HAP-1 (cell line): ENCODE results near the gene MSANTD2.

Experiments
- DNase-seq, 2 experiments: peaks; one replicate each; pipeline ENCODE4 v3.0.0-alpha.2; 2016 to 2020; ENCODE audit warnings: low spot score in 2 of 2
- H3K27me3 ChIP-seq: fragments of 250-450 bp; sonication (Bioruptor Pico); 2 replicates; pipeline ENCODE4 v1.5.1; 2020; ENCODE audit warnings: low read depth, mild to moderate bottlenecking, moderate library complexity
- H3K36me3 ChIP-seq: fragments of 250-450 bp; sonication (Bioruptor Pico); replicated peaks from 2 replicates; pipeline ENCODE4 v1.5.1; 2020; ENCODE audit warnings: mild to moderate bottlenecking
- H3K4me1 ChIP-seq: fragments of 250-450 bp; sonication (Bioruptor Pico); 2 replicates; pipeline ENCODE4 v1.5.1; 2020; ENCODE audit warnings: mild to moderate bottlenecking
- H3K4me3 ChIP-seq: fragments of 250-450 bp; sonication (Bioruptor Pico); 2 replicates; pipeline ENCODE4 v1.5.1; 2020; ENCODE audit warnings: mild to moderate bottlenecking, moderate library complexity
- H3K9me3 ChIP-seq: fragments of 250-450 bp; sonication (Bioruptor Pico); 2 replicates; pipeline ENCODE4 v1.5.1; 2020; ENCODE audit warnings: mild to moderate bottlenecking, moderate library complexity
- in situ Hi-C: fragments of 300-500 bp; cut with MboI; formaldehyde crosslinking; loops from 3 replicates; pipeline ENCODE4 v1.14.3; 2020; ENCODE audit warnings: low sequenced_read_pairs, inconsistent platforms, mixed read lengths

MSANTD2 gene

DNA sequence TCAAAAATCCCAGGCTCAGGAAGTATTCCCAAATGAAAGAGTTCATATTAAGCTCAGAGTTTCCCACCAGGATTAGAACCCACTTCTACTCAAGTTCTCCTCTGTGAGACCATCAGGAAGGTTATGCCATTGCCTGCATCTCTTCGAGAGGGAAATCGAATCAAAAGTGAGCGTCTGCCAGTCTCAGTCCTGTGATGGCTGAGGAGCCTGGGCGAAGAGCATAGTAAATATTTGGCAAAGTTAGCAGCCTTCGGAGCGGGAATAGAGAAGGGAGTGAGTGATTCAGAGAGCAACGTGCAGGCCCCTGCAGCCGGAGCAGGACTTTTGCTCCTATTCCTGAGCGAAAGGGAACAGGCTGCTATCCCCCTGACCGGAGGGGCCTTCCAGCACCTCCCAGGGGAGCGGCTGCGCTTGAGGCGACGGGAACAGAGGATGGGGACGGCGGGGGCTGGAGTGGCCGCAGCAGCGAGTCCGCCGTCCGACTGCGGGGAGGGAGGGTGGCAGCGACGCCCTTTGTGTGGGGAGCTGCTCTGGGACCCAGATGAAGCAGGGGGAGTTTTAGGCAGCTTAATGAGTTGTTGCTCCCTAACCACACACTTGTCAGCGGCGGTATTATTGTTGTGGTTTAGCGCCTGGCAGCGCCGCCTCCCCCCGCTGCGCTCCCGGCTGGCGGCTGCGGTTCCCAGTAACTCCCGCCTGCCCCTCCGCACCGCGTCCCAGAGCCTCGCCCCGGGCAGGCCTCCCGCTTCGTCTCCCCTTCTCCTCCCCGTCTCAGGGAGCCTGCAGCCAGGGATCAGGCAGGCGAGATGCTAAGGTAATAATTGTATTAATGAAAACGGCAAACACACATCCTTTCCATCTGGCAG lies 82.2 kb downstream of the MSANTD2 start:
- Histone ChIP-seq H3K27me3 (peaks cover 28% of the 10 kb centered on the region), H3K9me3 (no peaks in the 10 kb centered on the region), H3K4me3 (peak overlapping the region; percentile 18), H3K36me3 (no peaks in the 10 kb centered on the region), H3K4me1 (peaks cover 3% of the 10 kb centered on the region; the same call in 1 of the 2 replicates)
- in situ Hi-C loops = no loop called here
- DNase-seq = peak; percentile 22 to 51

- Histone ChIP-seq H3K27me3 (peaks cover 24% of the 10 kb centered on the region), H3K9me3 (no peaks in the 10 kb centered on the region), H3K4me3 (no peak overlapping the region), H3K4me1 (peaks cover 3% of the 10 kb centered on the region; the same call in 1 of the 2 replicates), H3K36me3 (no peaks in the 10 kb centered on the region)
- in situ Hi-C loops = no loop called here
- no peak for DNase-seq
Measured at GRCh38 chr11:124717421-124717785, 82.8 kb downstream of the MSANTD2 start.

GRCh38 chr11:124716591-124716990 lies 83.6 kb downstream of the MSANTD2 start:
- no peaks in the 10 kb centered on the region for H3K36me3 ChIP-seq
- in situ Hi-C loops = no loop called here
- H3K9me3 ChIP-seq = no peaks in the 10 kb centered on the region
- H3K27me3 ChIP-seq = peaks cover 24% of the 10 kb centered on the region
- peaks cover 3% of the 10 kb centered on the region; the same call in 1 of the 2 replicates for H3K4me1 ChIP-seq
- DNase-seq = no peak
- no peak overlapping the region for H3K4me3 ChIP-seq
